Mesenteric fat pad (tissue), 1 donor: Measurements from ENCODE around the gene IQCC. TPM values are rescaled to one million over a fixed set of nuclear protein-coding genes. Genes with fewer than 3 reads are reported as not detected.

Source experiments
- DNase-seq: peaks from one replicate; pipeline ENCODE4 v3.0.0-alpha.2; 2020; ENCODE audit warnings: low spot score
- total RNA-seq: library from RNA; stranded (reverse); fragmentation: NEBNext Ultra II Directional; extraction: Animal tissue kit (Norgen Biotek cat#: 25700); gene quantifications from one replicate; pipeline ENCODE4 v1.2.1, GENCODE V29; 2021
- donor health status: DM: yes; HTN: yes; CAD: no.

The IQCC gene
- total RNA-seq, 1 donor from 2014 or later: 0.67 TPM

- no peak for DNase-seq
These were observed 49.9 kb downstream of the IQCC start for GRCh38 chr1:32255072-32256071.

- DNase-seq: no peak
These were observed 51.2 kb downstream of the IQCC start for GRCh38 chr1:32256473-32257226.

GRCh38 chr1:32257227-32257508 lies 51.7 kb downstream of the IQCC start:
- no peak for DNase-seq

Other genes with a start within 250 kb of the IQCC start
- 80.1 TPM for gene KHDRBS1, start 191.8 kb upstream of the IQCC start, total RNA-seq
- 15.6 TPM for gene TMEM39B, start 132.7 kb upstream of the IQCC start, total RNA-seq
- gene KPNA6, start 97.6 kb upstream of the IQCC start, total RNA-seq: 73.7 TPM
- gene TXLNA, start 26.0 kb upstream of the IQCC start, total RNA-seq: 54.5 TPM
- gene CCDC28B, start 5.1 kb upstream of the IQCC start, total RNA-seq: 3.5 TPM
- gene DCDC2B, start 3.4 kb downstream of the IQCC start, total RNA-seq: not detected
- gene TMEM234, start 16.7 kb downstream of the IQCC start, total RNA-seq: 18.4 TPM
- 160 TPM for gene EIF3I, start 16.7 kb downstream of the IQCC start, total RNA-seq
- gene FAM167B, start 41.6 kb downstream of the IQCC start, total RNA-seq: 7.5 TPM
- 1.8 TPM for gene LCK, start 45.6 kb downstream of the IQCC start, total RNA-seq
- 32.3 TPM for gene HDAC1, start 86.4 kb downstream of the IQCC start, total RNA-seq
- gene MARCKSL1, start 130.6 kb downstream of the IQCC start, total RNA-seq: 51.8 TPM
- gene FAM229A, start 156.8 kb downstream of the IQCC start, total RNA-seq: 6.2 TPM
- 1.2 TPM for gene TSSK3, start 156.9 kb downstream of the IQCC start, total RNA-seq
- 63.2 TPM for gene BSDC1, start 188.8 kb downstream of the IQCC start, total RNA-seq